Right cardiac atrium (tissue), 5 donors: ENCODE data around the gene MYADM. TPM values are rescaled to one million over a fixed set of nuclear protein-coding genes. Genes with fewer than 3 reads are reported as not detected.

ENCODE experiments used
- ATAC-seq, 2 donors: fragments of 200-7000 bp; cut with Tn5 transposase; one replicate each; pipeline versions ENCODE4 v1.8.0 to v1.9.1; 2020; ENCODE audit warnings: moderate library complexity in 2 of 2, mild to moderate bottlenecking in 1 of 2
- DNase-seq, 3 donors: peaks; one replicate each; pipeline ENCODE4 v3.0.0-alpha.2; 2020
- H3K27ac ChIP-seq: one replicate; pipeline ENCODE4 v1.5.1; 2013; ENCODE audit warnings: mild to moderate bottlenecking, low read length, control low read depth, moderate library complexity
- H3K27me3 ChIP-seq: one replicate; pipeline ENCODE4 v1.6.1; 2013; ENCODE audit not compliant: control insufficient read depth, insufficient read depth
- H3K4me1 ChIP-seq: one replicate; pipeline ENCODE4 v1.6.1; 2013; ENCODE audit warnings: low read length; ENCODE audit not compliant: control insufficient read depth, insufficient read depth
- H3K4me3 ChIP-seq: one replicate; pipeline ENCODE4 v1.5.1; 2013; ENCODE audit warnings: low read length, control low read depth
- H3K9me3 ChIP-seq: one replicate; pipeline ENCODE4 v1.6.1; 2013; ENCODE audit warnings: low read length; ENCODE audit not compliant: control insufficient read depth
- WGBS: extraction: QIAGEN DNeasy Blood & Tissue Kit; methylation state at CpG from one replicate; pipeline ENCODE4 v1.1.7; 2013; 5-methylcytosine and 5-hydroxymethylcytosine counted together
- intact Hi-C, 4 donors: fragments of 100-400 bp; cut with DNase I; formaldehyde crosslinking; loops; one replicate each; pipeline versions ENCODE4 v1.11.0 to v1.14.0; 2022 to 2023
- polyA plus RNA-seq: library from polyadenylated mRNA; stranded (reverse); fragments of 200-250 nt; gene quantifications from one replicate; pipeline ENCODE4 v1.2.3, GENCODE V29; 2013
- total RNA-seq, 4 donors: library from RNA; stranded (reverse); fragmentation: NEBNext Ultra II Directional; extraction: Animal tissue kit (Norgen Biotek cat#: 25700); gene quantifications; one replicate each; pipeline ENCODE4 v1.2.1, GENCODE V29; 2021
- donor health status: healthy with polysubstance abuse.
- donor health status: DM: no; HTN: yes; CAD: no.
- donor health status: DM: no; HTN: no; CAD: no.
- donor health status: DM: no; HTN: yes; CAD: no; lungs with severe emphysema.
- donor health status: DM: yes; HTN: yes; CAD: no.

Gene MYADM
- total and polyA plus RNA-seq, 5 donors: 83.0 to 303 (median 110) TPM

DNA sequence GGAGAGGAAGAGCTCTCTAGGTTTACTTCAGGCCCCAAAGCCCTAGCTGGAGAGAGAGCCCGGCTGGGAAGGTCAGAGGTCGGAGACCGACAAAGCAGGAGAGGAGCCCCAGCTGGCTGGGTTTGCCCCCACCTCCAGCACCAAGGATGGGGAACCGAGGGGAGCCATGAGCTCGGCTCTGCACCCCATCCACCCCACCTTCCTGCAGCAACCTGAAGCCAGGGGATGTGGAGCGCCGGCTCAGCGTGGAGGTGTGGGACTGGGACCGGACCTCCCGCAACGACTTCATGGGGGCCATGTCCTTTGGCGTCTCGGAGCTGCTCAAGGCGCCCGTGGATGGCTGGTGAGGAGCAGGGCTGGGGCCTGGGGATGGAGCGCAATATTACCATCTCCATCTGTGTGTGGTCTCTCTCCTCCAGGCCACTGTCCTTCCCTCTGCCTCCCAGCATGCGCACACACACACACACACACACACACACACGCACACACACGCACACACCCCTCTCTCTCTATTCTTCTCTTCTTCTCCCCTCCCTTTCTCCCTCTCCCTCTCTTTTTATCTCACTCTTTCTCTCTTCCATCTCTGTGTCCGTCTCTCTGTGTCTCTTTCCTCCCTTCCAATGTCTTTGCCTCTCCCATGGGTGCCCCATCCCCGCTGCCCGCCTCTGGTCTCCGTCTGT, 24.8 kb downstream of the MYADM start:
- Histone ChIP-seq H3K27me3 (no peaks in the 10 kb centered on the region), H3K27ac (no peak overlapping the region), H3K4me3 (no peak overlapping the region), H3K9me3 (no peaks in the 10 kb centered on the region), H3K4me1 (no peaks in the 10 kb centered on the region)
- WGBS: 68% methylated on average over 23 of the region's 23 CpGs
- intact Hi-C loops: no loop called here
- DNase-seq: peak in 1 of 3 donors; percentile 42
- peak in 1 of 2 donors; percentile 14 for ATAC-seq

DNA sequence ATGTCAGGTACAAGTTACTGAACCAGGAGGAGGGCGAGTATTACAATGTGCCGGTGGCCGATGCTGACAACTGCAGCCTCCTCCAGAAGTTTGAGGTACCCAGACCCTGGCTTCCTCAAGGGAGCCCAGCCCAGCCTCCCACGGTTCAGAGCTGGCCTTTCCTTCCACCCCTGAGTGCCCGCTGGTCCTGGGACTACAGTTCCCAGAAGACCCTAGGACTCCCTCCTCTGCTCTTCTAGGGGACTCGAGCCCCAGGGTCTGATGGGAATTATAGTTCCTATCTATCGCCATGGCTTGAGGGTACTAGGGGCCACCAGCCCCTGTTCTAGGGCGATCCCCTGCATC, 25.3 kb downstream of the MYADM start:
- Histone ChIP-seq H3K4me1 (no peaks in the 10 kb centered on the region), H3K9me3 (no peaks in the 10 kb centered on the region), H3K27ac (no peak overlapping the region), H3K4me3 (no peak overlapping the region), H3K27me3 (no peaks in the 10 kb centered on the region)
- WGBS: 52% methylated on average over 8 of the region's 8 CpGs
- ATAC-seq: no peak
- DNase-seq: peak in 1 of 3 donors; percentile 9
- intact Hi-C loops: no loop called here

DNA sequence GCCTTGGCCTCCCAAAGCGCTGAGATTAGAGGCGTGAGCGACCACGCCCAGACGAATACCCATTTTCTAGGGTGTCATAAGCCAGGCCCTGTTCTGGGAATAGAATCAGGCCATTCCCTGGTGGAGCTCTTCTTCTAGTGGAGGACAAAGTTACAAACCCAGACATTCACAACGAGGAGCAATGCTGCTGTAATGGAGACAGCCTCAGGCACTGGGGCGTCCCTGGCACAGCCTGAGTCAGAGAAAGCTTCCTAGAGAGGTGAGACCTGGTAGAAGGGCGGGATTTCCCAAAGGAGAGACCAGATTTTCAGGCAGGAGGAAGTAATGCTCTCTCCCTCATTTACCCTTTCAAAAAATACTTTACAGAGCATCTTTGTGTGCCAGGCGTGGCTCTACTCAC, 27.0 kb downstream of the MYADM start:
- intact Hi-C loops: no loop called here
- Histone ChIP-seq H3K4me1 (no peaks in the 10 kb centered on the region), H3K27ac (no peak overlapping the region), H3K4me3 (no peak overlapping the region), H3K9me3 (no peaks in the 10 kb centered on the region), H3K27me3 (no peaks in the 10 kb centered on the region)
- peak in 1 of 3 donors; percentile 4 for DNase-seq
- no peak for ATAC-seq
- 73% methylated on average over 9 of the region's 9 CpGs for WGBS

DNA sequence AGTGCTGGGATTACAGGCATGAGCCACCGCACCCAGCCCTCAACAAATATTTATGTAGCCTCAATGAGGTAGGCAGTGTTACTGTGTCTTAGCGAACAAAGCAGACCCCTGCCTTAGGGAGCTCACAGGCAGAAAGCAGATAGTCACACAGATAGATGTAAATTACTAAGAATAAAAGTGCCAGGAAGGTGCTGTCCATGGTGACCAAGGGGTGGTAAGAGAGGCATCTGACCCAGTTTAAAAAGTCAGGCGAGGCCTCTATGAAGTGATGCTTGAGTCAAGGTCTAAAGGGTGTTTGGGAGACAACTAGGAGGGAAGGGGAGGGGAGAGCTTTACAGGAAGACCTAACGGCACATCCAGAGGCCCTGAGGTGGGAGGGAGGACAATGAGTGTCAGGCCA, 29.0 kb downstream of the MYADM start:
- Histone ChIP-seq H3K9me3 (no peaks in the 10 kb centered on the region), H3K4me1 (no peaks in the 10 kb centered on the region), H3K27ac (no peak overlapping the region), H3K4me3 (no peak overlapping the region), H3K27me3 (no peaks in the 10 kb centered on the region)
- WGBS: 55% methylated on average over 4 of the region's 4 CpGs
- intact Hi-C loops: no loop called here
- peak in 1 of 3 donors; percentile 16 for DNase-seq
- no peak for ATAC-seq

DNA sequence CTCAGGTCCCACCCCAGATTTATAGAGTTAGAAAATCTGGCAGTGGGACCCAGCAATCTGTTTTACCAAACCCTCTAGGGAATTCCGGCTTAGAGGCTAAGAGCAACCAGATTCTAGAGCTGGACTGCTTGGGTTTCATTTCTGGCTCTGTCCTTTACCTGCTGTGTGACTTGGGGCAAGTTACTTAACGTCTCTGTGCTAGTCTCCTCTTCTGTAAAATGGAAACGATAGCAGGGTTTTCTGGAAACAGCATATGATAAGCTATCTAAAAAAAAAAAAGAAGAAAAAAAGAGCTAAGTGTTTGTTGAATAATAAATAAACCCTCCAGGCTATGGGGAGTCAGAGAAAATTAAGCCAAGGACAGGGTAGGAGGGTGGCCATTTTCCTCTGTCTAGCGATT, 29.8 kb downstream of the MYADM start:
- DNase-seq: no peak
- Histone ChIP-seq H3K4me3 (no peak overlapping the region), H3K27me3 (no peaks in the 10 kb centered on the region), H3K4me1 (no peaks in the 10 kb centered on the region), H3K9me3 (no peaks in the 10 kb centered on the region), H3K27ac (no peak overlapping the region)
- intact Hi-C loops: no loop called here
- no peak for ATAC-seq
- WGBS: 50% methylated on average over 4 of the region's 4 CpGs

DNA sequence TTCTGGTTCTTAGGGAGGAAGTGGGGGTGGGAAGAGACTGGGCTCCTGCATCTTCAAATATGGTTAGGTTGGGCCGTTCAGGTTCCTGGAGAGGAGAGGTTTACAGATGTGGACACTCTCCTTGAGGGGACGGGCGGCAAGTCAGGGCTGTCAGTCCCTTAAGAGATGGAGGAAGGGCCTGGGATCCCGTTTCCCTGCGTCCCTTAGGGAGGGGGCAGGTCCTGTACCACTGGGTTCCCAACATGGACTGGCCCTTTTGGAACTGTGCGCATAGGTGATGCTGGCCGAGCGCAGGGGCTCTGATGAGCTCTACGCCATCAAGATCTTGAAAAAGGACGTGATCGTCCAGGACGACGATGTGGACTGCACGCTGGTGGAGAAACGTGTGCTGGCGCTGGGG, 30.5 kb downstream of the MYADM start:
- H3K27me3 ChIP-seq: no peaks in the 10 kb centered on the region
- ATAC-seq: peak in 1 of 2 donors; percentile 16
- H3K4me3 ChIP-seq: no peak overlapping the region
- H3K9me3 ChIP-seq: no peaks in the 10 kb centered on the region
- intact Hi-C loops: no loop called here
- H3K27ac ChIP-seq: no peak overlapping the region
- no peak for DNase-seq
- H3K4me1 ChIP-seq: no peaks in the 10 kb centered on the region
- WGBS: 9% methylated on average over 16 of the region's 16 CpGs

DNA sequence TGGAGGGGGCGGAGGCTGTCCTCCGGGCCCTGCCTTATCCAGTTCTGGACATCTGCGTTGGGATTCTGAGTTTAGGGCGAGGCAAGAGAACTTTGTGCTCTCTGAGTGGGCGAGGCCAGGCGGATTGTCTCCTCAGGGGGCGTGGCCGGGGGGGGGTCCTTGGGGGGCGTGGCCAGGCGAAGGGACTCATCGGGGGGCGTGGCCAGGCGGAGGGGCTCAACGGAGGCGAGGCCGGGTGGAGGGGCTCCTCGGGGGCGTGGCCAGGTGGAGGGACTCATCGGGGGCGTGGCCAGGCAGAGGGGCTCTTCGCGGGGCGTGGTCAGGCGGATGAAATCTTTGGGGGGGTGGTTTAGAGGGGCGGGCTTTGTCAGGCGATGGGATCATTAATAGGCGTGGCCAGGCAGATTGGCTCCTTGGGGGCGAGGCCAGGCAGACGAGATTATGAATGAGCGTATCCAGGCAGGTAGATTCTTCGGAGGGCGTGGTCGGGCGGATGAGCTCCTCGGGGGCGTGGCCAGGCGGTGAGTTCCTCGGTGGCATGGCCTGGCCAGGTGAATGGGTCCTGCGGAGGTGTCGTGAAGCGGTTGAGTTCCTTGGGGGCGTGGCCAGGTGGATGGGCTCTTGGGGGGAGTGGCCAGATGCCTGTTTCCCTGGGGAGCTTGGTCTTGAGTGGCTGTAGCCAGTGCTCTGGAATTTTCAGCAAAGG, 31.1 kb downstream of the MYADM start:
- ATAC-seq: no peak
- Histone ChIP-seq H3K4me3 (no peak overlapping the region), H3K9me3 (no peaks in the 10 kb centered on the region), H3K27ac (no peak overlapping the region), H3K27me3 (no peaks in the 10 kb centered on the region), H3K4me1 (no peaks in the 10 kb centered on the region)
- intact Hi-C loops: no loop called here
- no peak for DNase-seq
- 4% methylated on average over 42 of the region's 42 CpGs for WGBS

DNA sequence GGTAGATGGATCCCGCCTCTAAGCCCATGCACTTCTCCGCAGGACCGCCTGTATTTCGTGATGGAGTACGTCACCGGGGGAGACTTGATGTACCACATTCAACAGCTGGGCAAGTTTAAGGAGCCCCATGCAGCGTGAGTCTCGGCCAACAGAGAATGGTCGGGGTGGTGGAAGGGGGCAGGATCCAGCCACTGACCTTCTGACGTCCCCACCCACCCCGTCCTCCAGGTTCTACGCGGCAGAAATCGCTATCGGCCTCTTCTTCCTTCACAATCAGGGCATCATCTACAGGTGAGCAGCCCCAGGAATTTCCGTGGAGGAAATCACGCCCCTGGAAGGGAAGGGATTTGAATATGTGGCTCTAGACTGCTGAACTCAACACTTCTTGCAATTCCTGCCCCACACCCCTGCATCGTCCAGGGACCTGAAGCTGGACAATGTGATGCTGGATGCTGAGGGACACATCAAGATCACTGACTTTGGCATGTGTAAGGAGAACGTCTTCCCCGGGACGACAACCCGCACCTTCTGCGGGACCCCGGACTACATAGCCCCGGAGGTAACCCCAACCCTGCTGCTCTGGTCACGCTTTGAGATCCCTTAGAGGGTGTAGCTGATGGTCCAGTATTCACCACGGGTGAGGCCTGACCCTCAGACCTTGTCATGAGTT, 32.6 kb downstream of the MYADM start:
- H3K9me3 ChIP-seq: no peaks in the 10 kb centered on the region
- no peaks in the 10 kb centered on the region for H3K4me1 ChIP-seq
- H3K4me3 ChIP-seq: no peak overlapping the region
- H3K27ac ChIP-seq: no peak overlapping the region
- intact Hi-C loops: loop anchor here in 2 of 4 donors (10.0 kb wide), 1 partner anchor 124 kb away; no protein-coding TSS in a partner anchor
- no peaks in the 10 kb centered on the region for H3K27me3 ChIP-seq
- WGBS: 90% methylated on average over 27 of the region's 27 CpGs
- ATAC-seq (no peak), DNase-seq (no peak)

DNA sequence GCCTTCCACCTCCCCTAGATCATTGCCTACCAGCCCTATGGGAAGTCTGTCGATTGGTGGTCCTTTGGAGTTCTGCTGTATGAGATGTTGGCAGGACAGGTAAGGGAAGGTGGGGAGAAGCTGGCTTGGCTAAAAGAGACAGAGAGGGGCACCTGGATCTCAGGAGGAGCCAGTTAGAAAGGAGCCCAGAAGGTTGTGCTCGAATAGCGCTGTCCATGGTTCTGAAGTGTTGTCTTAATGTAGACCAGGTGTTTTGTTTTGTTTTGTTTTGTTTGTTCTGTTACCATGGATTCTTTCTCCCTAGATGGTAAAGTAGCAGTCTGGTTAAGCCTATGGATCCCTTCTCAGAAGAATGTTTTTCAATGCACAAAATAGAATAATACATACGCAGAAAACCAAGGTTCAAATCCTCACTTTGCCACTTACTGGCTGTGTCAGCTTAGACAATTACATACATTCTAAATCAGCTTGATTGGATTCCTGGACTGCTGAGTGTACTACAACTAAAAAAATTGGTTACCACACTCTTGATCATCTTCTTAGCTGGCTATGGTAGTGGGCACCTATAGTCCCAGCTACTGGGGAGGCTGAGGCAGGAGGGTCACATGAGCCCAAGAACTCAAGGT, 35.5 kb downstream of the MYADM start:
- ATAC-seq: no peak
- no peak for DNase-seq
- no peaks in the 10 kb centered on the region for H3K4me1 ChIP-seq
- H3K27me3 ChIP-seq: no peaks in the 10 kb centered on the region
- 47% methylated on average over 4 of the region's 4 CpGs for WGBS
- intact Hi-C loops: loop anchor here in 2 of 4 donors (10.0 kb wide), 1 partner anchor 122 kb away; no protein-coding TSS in a partner anchor
- H3K4me3 ChIP-seq: no peak overlapping the region
- H3K9me3 ChIP-seq: no peaks in the 10 kb centered on the region
- H3K27ac ChIP-seq: no peak overlapping the region

DNA sequence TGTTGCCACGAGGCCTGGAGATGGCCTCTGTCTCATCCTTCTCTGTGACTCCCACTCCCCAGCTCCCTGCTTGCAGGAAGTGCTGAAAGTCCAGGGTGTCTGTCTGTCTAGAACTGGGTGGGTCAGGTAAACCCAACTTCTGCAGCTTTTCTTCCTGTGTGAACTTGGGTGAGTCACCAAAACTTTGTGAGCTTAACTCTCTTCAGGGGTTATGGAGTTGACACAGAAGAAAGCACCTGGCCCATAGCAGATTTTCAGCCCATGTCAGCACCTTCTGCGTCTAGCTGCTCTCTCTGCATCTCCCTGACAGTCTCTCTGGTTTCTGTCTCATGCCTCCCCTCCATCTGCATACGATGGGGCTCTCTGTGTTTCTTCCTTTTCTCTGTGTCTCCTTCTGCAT, 37.2 kb downstream of the MYADM start:
- H3K27me3 ChIP-seq: no peaks in the 10 kb centered on the region
- 24% methylated on average over 3 of the region's 3 CpGs for WGBS
- no peaks in the 10 kb centered on the region for H3K4me1 ChIP-seq
- intact Hi-C loops: loop anchor here in 2 of 4 donors (10.0 kb wide), 1 partner anchor 120 kb away; no protein-coding TSS in a partner anchor
- no peaks in the 10 kb centered on the region for H3K9me3 ChIP-seq
- H3K4me3 ChIP-seq: no peak overlapping the region
- no peak for DNase-seq
- no peak overlapping the region for H3K27ac ChIP-seq
- no peak for ATAC-seq

DNA sequence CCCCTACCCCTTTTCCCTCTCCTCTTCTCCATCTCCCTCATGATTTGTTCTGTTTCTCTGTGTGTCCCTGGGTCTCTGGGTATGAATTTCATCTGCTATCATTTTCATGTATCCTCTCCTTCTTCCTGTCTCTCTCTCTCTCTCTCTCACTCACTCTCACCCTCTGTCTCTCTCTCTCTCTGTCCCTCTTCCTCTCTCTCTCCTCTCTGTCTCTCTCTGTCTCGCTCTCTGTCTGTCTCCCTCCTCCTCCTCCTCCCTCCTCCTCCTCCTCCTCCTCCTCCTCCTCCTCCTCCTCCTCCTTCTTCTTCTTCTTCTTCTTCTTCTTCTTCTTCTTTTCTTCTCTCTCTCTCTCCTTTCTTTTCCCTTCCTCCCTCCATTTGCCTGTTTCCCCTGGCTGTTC, 38.1 kb downstream of the MYADM start:
- Histone ChIP-seq H3K27me3 (no peaks in the 10 kb centered on the region), H3K4me1 (no peaks in the 10 kb centered on the region), H3K9me3 (no peaks in the 10 kb centered on the region), H3K4me3 (no peak overlapping the region), H3K27ac (no peak overlapping the region)
- WGBS: 54% methylated on average over 1 of the region's 1 CpG
- no peak for ATAC-seq
- DNase-seq: no peak
- intact Hi-C loops: loop anchor here in 3 of 4 donors (2.0 to 10.0 kb wide), 2 partner anchors 117 to 119 kb away; no protein-coding TSS in a partner anchor
